SH-SY5Y (cell line): ENCODE results near the gene DNER.

ENCODE experiments used
- GATA2 ChIP-seq: IDR thresholded peaks from 2 replicates; pipeline ENCODE4 v1.6.1; 2011; ENCODE audit warnings: mild to moderate bottlenecking, low read depth, low read length
- GATA3 ChIP-seq: IDR thresholded peaks from 2 replicates; pipeline ENCODE4 v1.6.1; 2011; ENCODE audit warnings: low read depth, mild to moderate bottlenecking, low read length, moderate library complexity

DNA sequence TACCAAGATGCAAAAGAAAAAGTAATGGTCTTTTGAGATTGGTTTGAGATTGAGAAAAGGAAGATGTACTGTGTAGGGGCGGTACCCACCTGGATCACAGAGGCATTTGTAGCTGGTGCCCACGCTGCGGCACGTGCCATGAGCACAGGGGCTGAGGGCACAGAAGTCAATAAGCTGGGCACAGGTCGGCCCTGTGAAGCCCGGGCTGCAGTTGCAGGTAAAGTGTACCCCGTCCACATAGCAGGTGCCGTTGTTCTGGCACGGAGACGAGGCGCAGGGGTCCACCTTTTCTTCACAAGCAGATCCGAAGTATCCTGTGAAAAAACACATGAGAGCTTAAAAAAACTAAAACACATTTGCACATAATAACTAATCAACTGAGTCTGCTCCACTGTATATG lies 267.1 kb downstream of the DNER start:
- TF ChIP-seq GATA2, result no peak
- no peak for TF ChIP-seq GATA3
